Ovary (tissue), 9 donors: ENCODE measurements around the gene DHCR24. TPM values are rescaled to one million over a fixed set of nuclear protein-coding genes. Genes with fewer than 3 reads are reported as not detected.

Experiments
- DNase-seq, 5 donors: peaks; one replicate each; pipeline ENCODE4 v3.0.0-alpha.2; 2019 to 2020
- H3K27ac ChIP-seq, 2 donors: fragments of 200-600 bp; one replicate each; pipeline versions ENCODE4 v1.5.1 to v1.8.0; 2019 to 2022
- H3K27me3 ChIP-seq: fragments of 200-600 bp; one replicate; pipeline ENCODE4 v1.8.0; 2022
- H3K36me3 ChIP-seq: fragments of 200-600 bp; sonication (generic); one replicate; pipeline ENCODE4 v1.5.1; 2019
- H3K4me1 ChIP-seq: one replicate; pipeline ENCODE4 v1.8.1; 2013; ENCODE audit warnings: mild to moderate bottlenecking, moderate library complexity; ENCODE audit not compliant: insufficient read depth
- H3K4me3 ChIP-seq: fragments of 200-600 bp; sonication (generic); one replicate; pipeline ENCODE4 v1.5.1; 2017
- H3K9me3 ChIP-seq, 2 donors: fragments of 200-600 bp in 1 of 2; sonication (generic) in 1 of 2; one replicate each; pipeline versions ENCODE4 v1.5.1 to v1.8.1; 2013 to 2019; ENCODE audit warnings: mild to moderate bottlenecking in 1 of 2, moderate library complexity in 1 of 2
- EP300 ChIP-seq: sonication (generic); formaldehyde crosslinking; IDR thresholded peaks from one replicate; pipeline ENCODE4 v1.6.1; 2017; ENCODE audit warnings: antibody characterized with exemption
- POLR2A ChIP-seq: fragments of 450-650 bp; IDR thresholded peaks from one replicate; pipeline ENCODE4 v1.6.1; 2017; ENCODE audit warnings: antibody characterized with exemption, mild to moderate bottlenecking, moderate library complexity
- WGBS, 3 donors: extraction: QIAGEN DNeasy Blood & Tissue Kit in 1 of 3; methylation state at CpG; one replicate each; pipeline versions ENCODE4 v1.1.5 to v1.1.7; 2013 to 2017; 5-methylcytosine and 5-hydroxymethylcytosine counted together
- intact Hi-C, 4 donors: fragments of 100-400 bp; cut with DNase I; formaldehyde crosslinking; loops; one replicate each; pipeline versions ENCODE4 v1.11.0 to v1.15.1; 2022 to 2023
- polyA plus RNA-seq, 2 donors: library from polyadenylated mRNA; stranded (reverse); fragments of 200-250 nt in 1 of 2; fragments of 350-450 nt in 1 of 2; fragmentation: Illumina TruSeq in 1 of 2; extraction: RNeasy Lipid Tissue Mini Kit (QIAGEN cat#74804) in 1 of 2; gene quantifications; one replicate each; pipeline ENCODE4 v1.2.3, GENCODE V29; 2013 to 2014
- total RNA-seq, 7 donors: library from RNA; depleted of rRNA in 2 of 7; stranded (reverse); fragments of >200 nt in 2 of 7; fragmentation: NEBNext Ultra II Directional in 3 of 7; extraction: Animal tissue kit (Norgen Biotek cat#: 25700) in 3 of 7; gene quantifications; one replicate each; pipeline versions ENCODE4 v1.1.0 to v1.2.4, GENCODE V29; 2016 to 2023
- TF ChIP-seq, protein P1 (sequence below), 3 donors: fragments of 450-650 bp in 2 of 3; fragments of 200-600 bp in 1 of 3; IDR thresholded peaks; one replicate each; pipeline versions ENCODE4 v1.5.1 to v1.8.0; 2016 to 2022; ENCODE audit warnings: antibody characterized with exemption in 3 of 3, mild to moderate bottlenecking in 1 of 3
- donor health status: DM: no; HTN: no; CAD: no; lungs with moderate emphysema.
- donor health status: DM: no; HTN: no; CAD: no.
- donor health status: Bipolar disorder and iron deficiency.
- donor health status: DM: yes; HTN: yes; CAD: no.
- donor health status: DM: no; HTN: no; CAD: no.
- donor health status: DM: yes; HTN: yes; CAD: no.

Gene DHCR24
- total and polyA plus RNA-seq, 9 donors = 10.5 to 1,394 (median 74.6) TPM

DNA sequence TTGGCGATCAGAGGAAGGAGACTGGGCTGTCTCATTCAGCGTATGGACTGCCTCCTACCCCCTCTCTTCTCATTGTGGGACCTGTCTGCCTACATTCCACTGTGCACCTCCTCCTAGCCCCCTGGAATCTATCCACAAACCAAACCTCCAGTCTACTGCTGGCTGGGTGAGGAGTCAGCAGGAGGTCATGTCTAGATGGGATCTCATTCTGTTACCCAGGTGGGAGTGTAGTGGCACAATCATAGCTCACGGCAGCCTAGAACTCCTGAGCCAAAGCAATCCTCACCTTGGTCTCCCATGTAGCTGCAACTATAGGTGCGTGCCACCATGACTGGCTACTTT is 67.8 kb downstream of the DHCR24 start:
- no peak for DNase-seq
- WGBS, 3 donors = 85 to 92% (median 90%) methylated on average over 4 of the region's 4 CpGs
- TF ChIP-seq, protein P1, sequence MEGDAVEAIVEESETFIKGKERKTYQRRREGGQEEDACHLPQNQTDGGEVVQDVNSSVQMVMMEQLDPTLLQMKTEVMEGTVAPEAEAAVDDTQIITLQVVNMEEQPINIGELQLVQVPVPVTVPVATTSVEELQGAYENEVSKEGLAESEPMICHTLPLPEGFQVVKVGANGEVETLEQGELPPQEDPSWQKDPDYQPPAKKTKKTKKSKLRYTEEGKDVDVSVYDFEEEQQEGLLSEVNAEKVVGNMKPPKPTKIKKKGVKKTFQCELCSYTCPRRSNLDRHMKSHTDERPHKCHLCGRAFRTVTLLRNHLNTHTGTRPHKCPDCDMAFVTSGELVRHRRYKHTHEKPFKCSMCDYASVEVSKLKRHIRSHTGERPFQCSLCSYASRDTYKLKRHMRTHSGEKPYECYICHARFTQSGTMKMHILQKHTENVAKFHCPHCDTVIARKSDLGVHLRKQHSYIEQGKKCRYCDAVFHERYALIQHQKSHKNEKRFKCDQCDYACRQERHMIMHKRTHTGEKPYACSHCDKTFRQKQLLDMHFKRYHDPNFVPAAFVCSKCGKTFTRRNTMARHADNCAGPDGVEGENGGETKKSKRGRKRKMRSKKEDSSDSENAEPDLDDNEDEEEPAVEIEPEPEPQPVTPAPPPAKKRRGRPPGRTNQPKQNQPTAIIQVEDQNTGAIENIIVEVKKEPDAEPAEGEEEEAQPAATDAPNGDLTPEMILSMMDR (IDR thresholded peaks at IDR 0.05) = no peak
- no peak for TF ChIP-seq EP300
- no peak for TF ChIP-seq POLR2A
- Histone ChIP-seq H3K4me1 (no peaks in the 10 kb centered on the region), H3K4me3 (no peak overlapping the region), H3K27ac (no peak overlapping the region), H3K27me3 (no peaks in the 10 kb centered on the region), H3K36me3 (no peaks in the 10 kb centered on the region), H3K9me3 (peaks cover 0 to 4% of the 10 kb centered on the region in 2 donors)
- intact Hi-C loops = loop anchor here in 3 of 4 donors (5.0 to 10.0 kb wide), 3 partner anchors 314 to 1308 kb away; no protein-coding TSS in a partner anchor

DNA sequence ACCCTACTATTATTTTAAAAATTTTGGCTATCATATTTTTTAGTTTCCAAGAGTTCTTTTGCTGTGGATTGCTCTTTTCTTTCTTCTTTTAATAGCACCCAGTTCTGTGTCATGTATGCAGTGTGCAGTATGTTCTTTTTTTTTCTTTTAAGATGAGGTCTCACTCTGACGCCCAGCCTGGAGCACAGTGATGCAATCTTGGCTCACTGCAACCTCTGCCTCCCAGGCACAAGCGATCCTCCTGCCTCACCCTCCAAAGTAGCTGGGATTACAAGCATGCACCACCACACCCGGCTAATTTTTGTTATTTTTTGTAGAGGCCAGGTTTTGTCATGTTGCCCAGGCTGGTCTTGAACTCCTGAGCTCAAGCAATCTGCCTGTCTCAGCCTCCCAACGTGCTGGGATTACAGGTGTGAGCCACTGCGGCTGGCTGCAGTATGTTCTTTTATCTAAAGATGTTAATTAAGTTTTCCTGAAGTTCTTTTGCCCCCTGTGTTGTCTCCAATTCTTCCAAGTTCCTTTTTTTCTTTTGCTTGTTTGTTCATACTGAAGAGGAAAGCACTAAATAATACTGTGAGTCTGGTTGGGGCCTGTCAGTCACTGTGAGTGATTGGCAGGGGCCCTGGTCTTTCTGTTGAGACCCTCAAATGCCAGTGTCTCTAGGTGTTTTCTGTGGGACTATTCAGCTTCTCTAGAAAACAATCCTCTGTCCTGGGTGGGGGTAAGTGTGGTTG is 68.4 kb downstream of the DHCR24 start:
- Histone ChIP-seq H3K36me3 (no peaks in the 10 kb centered on the region), H3K4me1 (no peaks in the 10 kb centered on the region), H3K9me3 (no peaks in the 10 kb centered on the region), H3K27me3 (no peaks in the 10 kb centered on the region), H3K4me3 (no peak overlapping the region), H3K27ac (no peak overlapping the region)
- intact Hi-C loops = loop anchor here in 3 of 4 donors (5.0 to 10.0 kb wide), 3 partner anchors 314 to 1309 kb away; no protein-coding TSS in a partner anchor
- WGBS, 3 donors = 47 to 50% (median 50%) methylated on average over 5 of the region's 5 CpGs
- no peak for TF ChIP-seq EP300
- no peak for TF ChIP-seq POLR2A
- TF ChIP-seq, protein P1 (IDR thresholded peaks at IDR 0.05) = no peak
- DNase-seq = no peak

DNA sequence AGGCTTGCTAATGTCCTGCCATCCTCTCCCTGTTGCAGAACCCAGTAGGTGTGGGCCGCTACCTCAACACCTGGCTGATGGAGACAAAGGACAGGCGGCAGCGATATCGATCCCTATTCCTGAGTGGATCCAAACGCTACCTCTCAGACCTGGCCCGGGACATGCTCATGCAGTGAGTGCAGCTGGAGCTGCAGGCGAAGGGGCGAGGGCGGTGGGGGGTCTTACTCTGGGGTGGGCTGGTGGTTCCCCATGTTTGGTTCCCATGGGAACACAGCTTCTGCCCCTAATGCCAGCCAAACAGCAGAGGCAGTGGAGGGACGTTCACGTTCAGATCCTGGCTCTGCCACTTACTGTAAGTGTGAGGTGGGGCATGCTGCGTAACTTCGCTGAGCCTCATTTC is 70.0 kb downstream of the DHCR24 start:
- TF ChIP-seq POLR2A (no peak), EP300 (no peak)
- TF ChIP-seq, protein P1 (IDR thresholded peaks at IDR 0.05) = no peak
- intact Hi-C loops = loop anchor here in 3 of 4 donors (5.0 to 10.0 kb wide), 3 partner anchors 312 to 1310 kb away; no protein-coding TSS in a partner anchor
- Histone ChIP-seq H3K4me3 (no peak overlapping the region), H3K4me1 (no peaks in the 10 kb centered on the region), H3K9me3 (no peaks in the 10 kb centered on the region), H3K27me3 (no peaks in the 10 kb centered on the region), H3K27ac (no peak overlapping the region), H3K36me3 (no peaks in the 10 kb centered on the region)
- WGBS, 3 donors = 87 to 92% (median 89%) methylated on average over 13 of the region's 13 CpGs
- no peak for DNase-seq

DNA sequence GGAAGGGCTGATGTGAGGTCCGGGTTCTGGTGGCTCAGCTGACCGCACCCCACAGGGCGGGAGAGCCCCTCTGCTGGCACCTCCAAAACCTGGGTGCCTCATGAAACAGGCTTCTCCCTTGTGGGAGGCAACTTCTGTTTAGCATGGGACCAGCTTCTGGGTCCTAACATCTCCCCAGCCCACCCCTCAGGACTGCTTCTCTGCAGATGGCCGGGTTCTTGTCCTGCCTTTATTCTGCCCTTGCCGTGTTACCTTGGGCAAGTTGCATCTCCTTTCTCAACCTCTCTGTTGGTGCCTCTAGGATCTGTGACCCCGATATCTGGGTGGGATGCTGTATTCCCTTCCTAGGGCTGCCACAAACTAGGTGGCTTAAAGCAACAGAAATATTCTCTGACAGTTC is 70.9 kb downstream of the DHCR24 start:
- intact Hi-C loops = loop anchor here in 3 of 4 donors (5.0 to 10.0 kb wide), 3 partner anchors 311 to 1311 kb away; no protein-coding TSS in a partner anchor
- DNase-seq = no peak
- WGBS, 3 donors = 61 to 77% (median 67%) methylated on average over 6 of the region's 6 CpGs
- Histone ChIP-seq H3K36me3 (no peaks in the 10 kb centered on the region), H3K27ac (no peak overlapping the region), H3K4me3 (no peak overlapping the region), H3K4me1 (no peaks in the 10 kb centered on the region), H3K27me3 (no peaks in the 10 kb centered on the region), H3K9me3 (no peaks in the 10 kb centered on the region)
- TF ChIP-seq EP300 (no peak), POLR2A (no peak)
- TF ChIP-seq, protein P1 (IDR thresholded peaks at IDR 0.05) = no peak
